GM12875 (cell line): ENCODE measurements around the gene RABGGTB.
"Not testable (repeated sequence)": the region's sequence is repeated elsewhere in the genome, so short reads cannot be mapped to it uniquely, and the experiment has no call there.

ENCODE experiments used
- H3K4me3 ChIP-seq: one replicate; pipeline ENCODE4 v1.5.1; 2011; ENCODE audit warnings: low read depth, low read length, control low read depth
- CTCF ChIP-seq: IDR thresholded peaks from 2 replicates; pipeline ENCODE4 v1.5.1; 2011; ENCODE audit warnings: low read depth, mild to moderate bottlenecking, control low read depth, inconsistent platforms, low read length, moderate library complexity, borderline replicate concordance; ENCODE audit not compliant: insufficient read depth

Gene RABGGTB

GRCh38 chr1:75785983-75786853 is at the start of gene RABGGTB:
TSS of gene RABGGTB (plus strand) at chr1:75786256. CDS start at chr1:75786272, 16 bp downstream.
- peak within 1 kb of the TSS; percentile 86 for H3K4me3 ChIP-seq
- no peak for TF ChIP-seq CTCF

GRCh38 chr1:75742047-75742625 is 43.9 kb upstream of the RABGGTB start:
- no peak for TF ChIP-seq CTCF
- H3K4me3 ChIP-seq, result no peak overlapping the region

GRCh38 chr1:75745276-75745675 is 40.8 kb upstream of the RABGGTB start:
- H3K4me3 ChIP-seq, result no peak overlapping the region
- no peak for TF ChIP-seq CTCF

- H3K4me3 ChIP-seq, result not testable (repeated sequence)
These were observed 28.8 kb upstream of the RABGGTB start for GRCh38 chr1:75757210-75757609.

GRCh38 chr1:75758543-75758942 is 27.5 kb upstream of the RABGGTB start:
- not testable (repeated sequence) for H3K4me3 ChIP-seq

- no peak overlapping the region for H3K4me3 ChIP-seq
- TF ChIP-seq CTCF, result no peak
These were observed 21.9 kb upstream of the RABGGTB start for GRCh38 chr1:75764057-75764655.

DNA sequence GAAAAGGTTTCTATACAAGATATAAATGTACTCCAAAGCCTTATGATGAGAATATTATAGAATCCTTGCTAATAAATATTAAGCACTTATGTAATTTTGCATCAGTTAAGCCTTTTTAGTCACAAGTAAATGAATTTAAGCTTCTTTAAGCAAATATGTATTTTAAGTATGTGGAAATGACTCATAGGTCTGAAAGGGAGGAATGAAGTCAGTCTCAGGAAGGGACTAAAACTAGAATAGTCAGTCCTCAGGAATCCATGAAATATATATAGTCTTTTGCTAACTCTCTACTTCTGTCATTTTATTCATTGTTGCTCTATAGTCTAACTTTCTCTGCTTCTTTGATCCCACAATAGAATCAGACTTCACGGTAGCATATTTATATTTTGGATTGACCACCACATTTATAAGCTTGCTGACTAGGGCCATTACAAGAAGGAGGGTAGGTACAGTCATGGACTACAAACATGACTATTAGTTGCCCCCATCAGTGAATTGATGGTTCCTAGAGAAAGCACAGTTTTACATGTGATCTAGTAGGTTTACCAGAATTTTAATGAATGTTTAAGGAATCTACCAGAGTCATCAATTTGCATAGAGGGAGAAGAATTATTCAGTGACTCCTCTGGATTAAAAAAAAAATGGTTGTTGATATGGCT is 20.2 kb upstream of the RABGGTB start:
- no peak for TF ChIP-seq CTCF
- no peak overlapping the region for H3K4me3 ChIP-seq
